A673 (cell line): ENCODE results near the gene C5orf58. TPM values are rescaled to one million over a fixed set of nuclear protein-coding genes. Genes with fewer than 3 reads are reported as not detected.
A peak's percentile ranks its signal among the peaks of the same experiment; 100 is the strongest.

ENCODE experiments used
- BruUV-seq: library from RNA; stranded (reverse); fragments of 400-500 nt; replicated peaks from 2 replicates; lab custom pipeline; 2021; lab: Mats Ljungman, UMichigan
- CTCF ChIA-PET: fragments of 300-600 bp; sonication (Branson Sonifier 250); formaldehyde crosslinking; loops from one replicate; lab custom pipeline; 2022; ENCODE audit warnings: antibody characterized with exemption; lab: Charles Lee
- POLR2A ChIA-PET: fragments of 300-600 bp; sonication (Branson Sonifier 250); formaldehyde crosslinking; loops from one replicate; lab custom pipeline; 2022; ENCODE audit warnings: antibody characterized with exemption; ENCODE audit not compliant: low non-redundant PET; lab: Charles Lee
- DNase-seq: peaks from one replicate; pipeline ENCODE4 v3.0.0-alpha.2; 2015; ENCODE audit warnings: low spot score
- H3K27ac ChIP-seq: fragments of 200-600 bp; sonication (generic); 2 replicates; pipeline ENCODE4 v1.5.1; 2016; ENCODE audit warnings: mixed run types, low read depth, mild to moderate bottlenecking, mixed read lengths, antibody characterized with exemption, low read length; ENCODE audit not compliant: poor library complexity, severe bottlenecking
- H3K27me3 ChIP-seq: fragments of 200-600 bp; sonication (generic); replicated peaks from 2 replicates; pipeline ENCODE4 v1.6.1; 2017; ENCODE audit warnings: mixed run types, low read depth, mild to moderate bottlenecking, mixed read lengths, antibody characterized with exemption, low read length; ENCODE audit not compliant: insufficient read depth, poor library complexity
- H3K36me3 ChIP-seq: fragments of 200-600 bp; sonication (generic); 2 replicates; pipeline ENCODE4 v1.6.1; 2016; ENCODE audit warnings: mixed run types, mild to moderate bottlenecking, mixed read lengths, antibody characterized with exemption, low read length; ENCODE audit not compliant: insufficient read depth, poor library complexity, severe bottlenecking
- H3K4me1 ChIP-seq: fragments of 200-600 bp; sonication (generic); 2 replicates; pipeline ENCODE4 v1.6.1; 2017; ENCODE audit warnings: mixed run types, mild to moderate bottlenecking, mixed read lengths, antibody characterized with exemption, low read length; ENCODE audit not compliant: insufficient read depth, poor library complexity, severe bottlenecking
- H3K4me3 ChIP-seq: fragments of 200-600 bp; sonication (generic); 2 replicates; pipeline ENCODE4 v1.5.1; 2016; ENCODE audit warnings: low read depth, mixed run types, mild to moderate bottlenecking, mixed read lengths, low read length; ENCODE audit not compliant: poor library complexity, severe bottlenecking
- H3K9me3 ChIP-seq: fragments of 200-600 bp; sonication (generic); 2 replicates; pipeline ENCODE4 v1.6.1; 2016; ENCODE audit warnings: mixed run types, low read depth, mild to moderate bottlenecking, mixed read lengths, antibody characterized with exemption, low read length; ENCODE audit not compliant: poor library complexity, severe bottlenecking
- EZH2 ChIP-seq: fragments of 200-600 bp; sonication (generic); IDR thresholded peaks from 2 replicates; pipeline ENCODE4 v1.6.1; 2017; ENCODE audit warnings: borderline replicate concordance, low read depth, mild to moderate bottlenecking, mixed read lengths, antibody characterized with exemption, low read length; ENCODE audit not compliant: poor library complexity, severe bottlenecking
- intact Hi-C: fragments of 100-400 bp; cut with micrococcal nuclease; formaldehyde crosslinking; loops from one replicate; pipeline ENCODE4 v1.10.0; 2022; ENCODE audit not compliant: unreplicated experiment
- total RNA-seq: library from RNA; stranded (reverse); gene quantifications from 2 replicates; pipeline ENCODE4 v1.2.3, GENCODE V29; 2021
- TF ChIP-seq, protein P1 (sequence below): fragments of 300-800, 200-600 bp; sonication (generic); conservative IDR thresholded peaks from 2 replicates; pipeline ENCODE4 v1.5.1; 2017; ENCODE audit warnings: low read depth, mild to moderate bottlenecking, antibody characterized with exemption, low read length, moderate library complexity, mixed read lengths

Gene C5orf58
- total RNA-seq, 1 experiment from 2014 or later = not detected

DNA sequence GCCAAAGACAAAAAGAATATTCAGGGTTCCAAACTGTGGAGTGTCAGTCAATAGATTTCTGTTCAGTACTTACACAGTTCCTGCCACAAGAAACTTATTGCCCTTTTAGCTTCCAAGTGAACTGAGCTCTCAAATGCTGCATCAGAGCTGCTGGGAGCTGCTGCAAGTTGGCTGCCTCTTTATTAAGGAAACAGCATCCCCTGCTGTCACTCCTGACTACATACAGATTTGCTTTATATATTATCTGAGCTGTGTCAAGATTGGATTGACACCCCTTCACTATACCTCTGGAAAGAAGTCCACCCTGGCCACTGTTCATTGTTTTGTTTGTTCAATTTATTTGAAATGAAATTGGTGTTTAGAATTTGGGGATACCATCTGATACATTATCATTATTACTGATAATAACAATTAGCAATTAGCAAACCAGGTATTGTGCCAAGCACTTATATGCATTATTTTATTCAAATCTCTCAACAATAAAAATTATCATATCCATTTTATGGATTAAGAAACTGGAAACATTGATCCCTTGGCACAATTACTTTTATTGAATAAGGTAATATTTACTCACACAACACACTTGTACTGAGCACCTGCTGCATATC is 16.4 kb upstream of the C5orf58 start:
- Histone ChIP-seq H3K36me3 (no peaks in the 10 kb centered on the region), H3K4me3 (no peak overlapping the region), H3K9me3 (no peaks in the 10 kb centered on the region), H3K27ac (no peak overlapping the region), H3K27me3 (no peaks in the 10 kb centered on the region), H3K4me1 (peaks cover 33% of the 10 kb centered on the region)
- no TSS peak for BruUV-seq
- TF ChIP-seq, protein P1, sequence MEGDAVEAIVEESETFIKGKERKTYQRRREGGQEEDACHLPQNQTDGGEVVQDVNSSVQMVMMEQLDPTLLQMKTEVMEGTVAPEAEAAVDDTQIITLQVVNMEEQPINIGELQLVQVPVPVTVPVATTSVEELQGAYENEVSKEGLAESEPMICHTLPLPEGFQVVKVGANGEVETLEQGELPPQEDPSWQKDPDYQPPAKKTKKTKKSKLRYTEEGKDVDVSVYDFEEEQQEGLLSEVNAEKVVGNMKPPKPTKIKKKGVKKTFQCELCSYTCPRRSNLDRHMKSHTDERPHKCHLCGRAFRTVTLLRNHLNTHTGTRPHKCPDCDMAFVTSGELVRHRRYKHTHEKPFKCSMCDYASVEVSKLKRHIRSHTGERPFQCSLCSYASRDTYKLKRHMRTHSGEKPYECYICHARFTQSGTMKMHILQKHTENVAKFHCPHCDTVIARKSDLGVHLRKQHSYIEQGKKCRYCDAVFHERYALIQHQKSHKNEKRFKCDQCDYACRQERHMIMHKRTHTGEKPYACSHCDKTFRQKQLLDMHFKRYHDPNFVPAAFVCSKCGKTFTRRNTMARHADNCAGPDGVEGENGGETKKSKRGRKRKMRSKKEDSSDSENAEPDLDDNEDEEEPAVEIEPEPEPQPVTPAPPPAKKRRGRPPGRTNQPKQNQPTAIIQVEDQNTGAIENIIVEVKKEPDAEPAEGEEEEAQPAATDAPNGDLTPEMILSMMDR = peak; percentile 70
- TF ChIP-seq EZH2 = no peak
- DNase-seq = peak; percentile 82
- ChIA-PET CTCF (interaction anchor here (0.7 to 1.8 kb wide), 6 partner anchors 32 to 1229 kb away, joined by 3 to 21 read pairs (median 5); partner anchors contain the start of gene INSYN2B), POLR2A (no interaction called here)
- intact Hi-C loops = loop anchor here (1.0 to 5.0 kb wide), 4 partner anchors 116 to 1229 kb away; partner anchors contain the start of gene SPDL1

DNA sequence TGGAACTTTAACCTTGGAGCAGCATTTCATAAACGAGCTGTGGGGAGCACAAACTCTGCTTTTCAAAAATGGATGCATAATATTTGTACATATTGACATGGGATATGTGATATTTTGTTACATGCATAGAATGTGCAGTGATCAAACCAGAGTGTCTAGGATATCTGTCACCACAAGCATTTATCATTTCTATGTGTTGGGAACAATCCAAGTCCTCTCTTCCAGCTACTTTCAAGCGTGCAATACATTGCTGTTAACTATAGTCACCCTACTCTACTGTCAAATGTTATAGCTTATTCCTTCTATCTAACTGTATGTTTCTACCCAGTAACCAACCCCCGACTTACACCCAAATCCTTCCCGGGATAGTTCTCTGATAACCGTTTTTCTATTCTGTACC is 15.0 kb upstream of the C5orf58 start:
- no peak overlapping the region for H3K4me3 ChIP-seq
- CTCF ChIA-PET = no interaction called here
- TF ChIP-seq, protein P1 = no peak
- TF ChIP-seq EZH2 = no peak
- no TSS peak for BruUV-seq
- peaks cover 44% of the 10 kb centered on the region for H3K4me1 ChIP-seq
- intact Hi-C loops = loop anchor here (2.0 to 5.0 kb wide), 4 partner anchors 193 to 1231 kb away; partner anchors contain the start of gene SPDL1
- no peaks in the 10 kb centered on the region for H3K27me3 ChIP-seq
- POLR2A ChIA-PET = no interaction called here
- no peak for DNase-seq
- H3K9me3 ChIP-seq = no peaks in the 10 kb centered on the region
- no peaks in the 10 kb centered on the region for H3K36me3 ChIP-seq
- H3K27ac ChIP-seq = no peak overlapping the region

DNA sequence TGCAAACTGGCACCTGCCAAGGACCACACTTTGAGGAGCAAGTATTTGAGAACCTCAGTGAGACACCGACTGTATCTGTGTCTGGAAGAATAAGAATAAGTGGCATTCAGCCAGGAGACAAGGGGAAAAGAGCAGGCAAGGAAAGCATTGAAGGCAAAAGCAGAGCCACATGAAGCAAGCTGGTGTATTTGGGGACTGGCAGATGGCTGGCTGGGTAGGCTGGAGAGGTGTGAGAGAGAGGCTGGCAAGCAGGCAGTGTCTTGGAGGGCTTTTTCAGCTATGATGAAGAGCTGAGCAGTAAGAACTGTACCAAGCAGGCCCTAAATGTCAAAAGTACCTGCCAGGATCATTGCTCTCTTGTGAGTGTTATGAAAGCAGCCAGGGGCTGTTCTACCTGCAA is 14.1 kb upstream of the C5orf58 start:
- Histone ChIP-seq H3K4me3 (no peak overlapping the region), H3K36me3 (no peaks in the 10 kb centered on the region), H3K27ac (no peak overlapping the region), H3K9me3 (no peaks in the 10 kb centered on the region), H3K4me1 (peaks cover 52% of the 10 kb centered on the region), H3K27me3 (no peaks in the 10 kb centered on the region)
- TF ChIP-seq EZH2 = no peak
- TF ChIP-seq, protein P1 = no peak
- CTCF ChIA-PET = interaction anchor here (1.1 kb wide), 1 partner anchor 238 kb away, joined by 3 read pairs; the partner anchor contains the start of gene INSYN2B
- intact Hi-C loops = loop anchor here (2.0 to 5.0 kb wide), 3 partner anchors 194 to 1231 kb away; partner anchors contain the start of gene SPDL1
- POLR2A ChIA-PET = no interaction called here
- DNase-seq = no peak
- no TSS peak for BruUV-seq
